GM19397 (cell line): ENCODE measurements around the gene FOXJ1.
"Not testable (repeated sequence)": the region's sequence is repeated elsewhere in the genome, so short reads cannot be mapped to it uniquely, and the experiment has no call there.

Experiments used
- ATAC-seq: cut with Tn5 transposase; IDR thresholded peaks from one replicate; pipeline ENCODE4 v1.9.1; 2021; ENCODE audit warnings: mild to moderate bottlenecking, moderate library complexity; ENCODE audit not compliant: unreplicated experiment

FOXJ1 gene

GRCh38 chr17:76141212-76142038 is at the start of gene FOXJ1:
TSS of gene FOXJ1 (minus strand) at chr17:76141245. CDS start at chr17:76140395, 850 bp downstream.
- peak; percentile 70 for ATAC-seq

- no peak for ATAC-seq
Observed at GRCh38 chr17:76189741-76190140, 48.7 kb upstream of the FOXJ1 start.

- ATAC-seq: no peak
Observed at GRCh38 chr17:76189247-76189646, 48.2 kb upstream of the FOXJ1 start.

GRCh38 chr17:76188213-76189016 is 47.4 kb upstream of the FOXJ1 start:
- ATAC-seq: no peak

GRCh38 chr17:76186774-76187173 is 45.7 kb upstream of the FOXJ1 start:
- not testable (repeated sequence) for ATAC-seq

GRCh38 chr17:76184290-76184689 is 43.2 kb upstream of the FOXJ1 start:
- ATAC-seq: no peak

GRCh38 chr17:76182016-76182764 is 41.1 kb upstream of the FOXJ1 start:
- no peak for ATAC-seq

GRCh38 chr17:76179496-76180467 is 38.7 kb upstream of the FOXJ1 start:
- no peak for ATAC-seq

- no peak for ATAC-seq
Observed at GRCh38 chr17:76178124-76178523, 37.1 kb upstream of the FOXJ1 start.

GRCh38 chr17:76176701-76177574 is 35.9 kb upstream of the FOXJ1 start:
- ATAC-seq: no peak

- ATAC-seq: no peak
Observed at GRCh38 chr17:76174037-76174436, 33.0 kb upstream of the FOXJ1 start.

- ATAC-seq: no peak
Observed at GRCh38 chr17:76173474-76173873, 32.4 kb upstream of the FOXJ1 start.

GRCh38 chr17:76171706-76172105 is 30.7 kb upstream of the FOXJ1 start:
- no peak for ATAC-seq

- ATAC-seq: no peak
Observed at GRCh38 chr17:76170114-76170513, 29.1 kb upstream of the FOXJ1 start.

- no peak for ATAC-seq
Observed at GRCh38 chr17:76166906-76167305, 25.9 kb upstream of the FOXJ1 start.

- no peak for ATAC-seq
Observed at GRCh38 chr17:76166168-76166567, 25.1 kb upstream of the FOXJ1 start.

- ATAC-seq: no peak
Observed at GRCh38 chr17:76164331-76164730, 23.3 kb upstream of the FOXJ1 start.

- ATAC-seq: no peak
Observed at GRCh38 chr17:76163919-76164318, 22.9 kb upstream of the FOXJ1 start.

- ATAC-seq: no peak
Observed at GRCh38 chr17:76161619-76162266, 20.7 kb upstream of the FOXJ1 start.
